ENCODE measurements around the gene KLRK1. TPM values are rescaled to one million over a fixed set of nuclear protein-coding genes. Genes with fewer than 3 reads are reported as not detected.
"Not testable (repeated sequence)": the region's sequence is repeated elsewhere in the genome, so short reads cannot be mapped to it uniquely, and the experiment has no call there.

Gene KLRK1
- 12.8 TPM for total RNA-seq

DNA sequence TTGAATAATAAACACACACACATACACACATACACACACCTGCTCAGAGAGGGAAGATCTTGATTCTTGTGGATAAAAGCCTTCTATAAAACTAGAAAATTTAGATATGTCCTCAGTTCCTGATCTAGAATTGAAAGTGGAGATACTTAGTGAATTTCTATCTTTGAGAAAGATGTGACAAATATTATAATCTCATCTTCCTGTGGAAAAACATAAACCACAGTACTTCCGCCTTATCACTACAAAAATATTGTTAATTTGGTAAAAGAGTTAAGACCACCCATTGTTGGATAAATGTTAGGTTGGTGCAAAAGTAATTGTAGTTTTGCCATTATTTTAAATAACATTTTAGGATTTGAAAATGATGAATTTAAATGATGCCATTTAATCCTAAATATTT is at the start of gene KLRK1:
Gene KLRK1 (minus strand): TSS at position 138 of the 400 bp plus-strand sequence. CDS start 1,231 bp downstream, outside the sequence.
- Histone ChIP-seq H3K9me3 (no peaks in the 10 kb centered on the region), H3K4me1 (no peaks in the 10 kb centered on the region), H3K27ac (no peak within 1 kb of the TSS), H3K36me3 (no peaks in the 10 kb centered on the region), H3K4me3 (no peak within 1 kb of the TSS), H3K27me3 (no peaks in the 10 kb centered on the region)
- DNase-seq (ENCODE audit: extremely low spot score in 2 of 2): no peak
- TF ChIP-seq, protein P1, sequence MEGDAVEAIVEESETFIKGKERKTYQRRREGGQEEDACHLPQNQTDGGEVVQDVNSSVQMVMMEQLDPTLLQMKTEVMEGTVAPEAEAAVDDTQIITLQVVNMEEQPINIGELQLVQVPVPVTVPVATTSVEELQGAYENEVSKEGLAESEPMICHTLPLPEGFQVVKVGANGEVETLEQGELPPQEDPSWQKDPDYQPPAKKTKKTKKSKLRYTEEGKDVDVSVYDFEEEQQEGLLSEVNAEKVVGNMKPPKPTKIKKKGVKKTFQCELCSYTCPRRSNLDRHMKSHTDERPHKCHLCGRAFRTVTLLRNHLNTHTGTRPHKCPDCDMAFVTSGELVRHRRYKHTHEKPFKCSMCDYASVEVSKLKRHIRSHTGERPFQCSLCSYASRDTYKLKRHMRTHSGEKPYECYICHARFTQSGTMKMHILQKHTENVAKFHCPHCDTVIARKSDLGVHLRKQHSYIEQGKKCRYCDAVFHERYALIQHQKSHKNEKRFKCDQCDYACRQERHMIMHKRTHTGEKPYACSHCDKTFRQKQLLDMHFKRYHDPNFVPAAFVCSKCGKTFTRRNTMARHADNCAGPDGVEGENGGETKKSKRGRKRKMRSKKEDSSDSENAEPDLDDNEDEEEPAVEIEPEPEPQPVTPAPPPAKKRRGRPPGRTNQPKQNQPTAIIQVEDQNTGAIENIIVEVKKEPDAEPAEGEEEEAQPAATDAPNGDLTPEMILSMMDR (IDR thresholded peaks at IDR 0.05): no peak
- TF ChIP-seq POLR2AphosphoS5 (IDR thresholded peaks at IDR 0.05; ENCODE audit: insufficient read depth in 1 of 2, low read depth in 1 of 2): no peak
- TF ChIP-seq POLR2A (IDR thresholded peaks at IDR 0.05): no peak
- intact Hi-C loops (cut with DNase I): no loop called here

DNA sequence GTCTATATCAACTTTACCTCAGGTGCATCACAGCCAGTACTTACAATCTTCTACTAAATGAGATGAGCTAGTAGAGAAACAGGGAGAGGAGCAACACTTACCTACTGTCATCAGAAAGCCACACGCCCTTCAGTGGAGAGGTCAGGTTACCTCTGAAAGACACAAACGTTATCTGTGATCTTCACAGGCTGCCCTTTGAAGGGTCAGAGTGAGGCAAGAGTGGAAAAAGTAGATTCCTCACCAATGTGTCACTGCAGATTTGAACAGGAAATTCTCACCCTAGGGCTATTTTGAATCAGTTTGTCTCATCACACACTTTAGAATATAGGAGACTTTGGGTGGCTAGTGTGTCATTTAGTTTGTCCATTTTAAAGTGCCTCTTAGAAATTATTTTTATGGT is 47.8 kb upstream of the KLRK1 start:
- H3K4me3 ChIP-seq; H3K36me3 ChIP-seq; DNase-seq (ENCODE audit: extremely low spot score in 2 of 2); H3K4me1 ChIP-seq; H3K27me3 ChIP-seq; H3K27ac ChIP-seq; H3K9me3 ChIP-seq; intact Hi-C loops (cut with DNase I): not testable (repeated sequence)

DNA sequence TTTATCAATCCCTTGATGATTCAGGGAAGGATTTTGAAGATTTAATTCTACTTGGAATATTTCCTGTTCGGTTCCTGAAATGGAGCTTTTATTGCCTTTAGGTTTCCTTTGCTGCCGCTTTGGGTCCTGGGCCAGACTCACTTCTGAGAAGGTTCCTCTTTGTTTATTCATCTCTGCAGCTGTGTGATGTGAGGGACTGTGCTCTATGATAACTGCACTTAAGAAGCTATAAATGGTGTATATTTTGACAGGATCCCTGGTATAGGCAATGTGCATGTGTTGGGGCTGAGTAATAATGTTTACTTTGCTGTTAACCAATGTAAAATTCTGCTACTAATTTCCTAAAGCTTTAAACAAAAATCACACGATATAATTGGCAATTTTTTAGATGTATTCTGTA is 46.0 kb upstream of the KLRK1 start, which contains the start of gene KLRC2:
Gene KLRC2 (minus strand): TSS at position 195 of the 400 bp plus-strand sequence. CDS start 24 bp downstream, at position 171.
- DNase-seq (ENCODE audit: extremely low spot score in 2 of 2); H3K36me3 ChIP-seq; H3K27ac ChIP-seq; H3K9me3 ChIP-seq; H3K4me3 ChIP-seq; intact Hi-C loops (cut with DNase I); H3K4me1 ChIP-seq; H3K27me3 ChIP-seq: not testable (repeated sequence)

DNA sequence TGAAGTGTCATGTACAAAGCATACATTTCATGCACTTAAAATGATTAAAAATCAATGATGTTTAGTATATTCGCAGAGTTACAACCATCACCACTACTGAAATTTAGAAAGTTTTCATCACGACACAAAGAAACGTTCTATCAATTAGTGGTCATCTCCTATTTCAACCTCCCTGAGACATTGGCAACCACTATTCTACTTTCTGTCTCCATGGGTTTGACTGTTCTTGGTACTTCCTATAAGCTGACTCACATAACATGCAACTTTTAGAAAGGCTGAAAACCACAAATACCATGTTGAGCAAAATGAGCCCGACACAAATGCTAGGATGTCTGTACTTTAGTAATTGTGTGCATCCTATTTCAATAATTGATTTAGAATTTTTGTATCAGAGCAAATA is 40.8 kb upstream of the KLRK1 start:
- DNase-seq (ENCODE audit: extremely low spot score in 2 of 2); H3K36me3 ChIP-seq; H3K9me3 ChIP-seq; H3K27me3 ChIP-seq; H3K4me3 ChIP-seq; H3K27ac ChIP-seq; H3K4me1 ChIP-seq; intact Hi-C loops (cut with DNase I): not testable (repeated sequence)

DNA sequence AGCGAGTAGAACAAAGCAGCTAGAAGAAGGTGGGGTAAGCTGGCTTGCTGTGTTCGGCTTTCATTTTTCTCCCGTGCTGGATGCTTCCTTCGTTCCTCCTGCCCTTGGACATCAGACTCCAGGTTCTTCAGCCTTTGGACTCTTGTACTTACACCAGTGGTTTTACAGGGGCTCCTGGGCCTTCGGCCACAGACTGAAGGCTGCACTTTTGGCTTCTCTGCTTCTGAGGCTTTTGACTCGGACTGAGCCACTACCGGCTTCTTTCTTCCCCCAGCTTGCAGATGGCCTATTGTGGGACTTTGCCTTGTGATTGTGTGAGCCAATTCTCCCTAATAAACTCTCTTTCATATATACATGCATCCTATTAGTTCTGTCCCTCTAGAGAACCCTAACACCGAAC is 36.1 kb upstream of the KLRK1 start:
- not testable (repeated sequence) for H3K9me3 ChIP-seq, H3K36me3 ChIP-seq

DNA sequence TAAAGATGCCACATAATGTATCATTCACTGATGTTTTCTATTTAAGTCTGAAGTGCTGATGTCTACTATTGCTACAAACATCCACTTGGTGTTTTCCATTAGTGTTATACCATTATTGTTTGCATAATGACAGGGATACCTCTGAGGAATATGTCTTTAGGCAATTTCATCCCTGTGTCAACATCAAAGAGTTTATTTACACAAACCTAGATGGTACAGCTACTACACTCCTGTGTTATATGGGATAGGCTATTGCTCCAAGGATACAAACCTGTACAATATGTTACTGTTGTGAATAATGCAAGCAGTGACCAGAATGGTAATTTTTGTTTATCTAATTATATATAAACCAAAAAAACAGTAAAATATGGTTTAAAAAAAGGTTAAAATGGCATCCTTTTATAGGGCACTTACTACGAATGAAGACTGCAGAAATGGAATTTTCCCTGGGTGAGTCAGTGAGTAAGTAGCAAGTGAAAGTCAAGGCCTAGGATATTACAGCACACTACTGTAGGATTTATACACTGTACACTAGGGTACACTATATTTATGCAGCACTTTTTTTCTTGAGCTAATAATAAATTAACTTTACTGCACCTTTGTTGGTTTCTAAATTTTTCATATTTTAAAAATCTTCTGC is 34.5 kb upstream of the KLRK1 start:
- H3K27me3 ChIP-seq; H3K36me3 ChIP-seq; H3K4me1 ChIP-seq; H3K9me3 ChIP-seq; intact Hi-C loops (cut with DNase I); H3K27ac ChIP-seq; DNase-seq (ENCODE audit: extremely low spot score in 2 of 2); H3K4me3 ChIP-seq: not testable (repeated sequence)

More for the DNA sequence above, 36.1 kb upstream of the KLRK1 start:
- H3K4me3 ChIP-seq; H3K27me3 ChIP-seq; intact Hi-C loops (cut with DNase I); H3K27ac ChIP-seq; DNase-seq (ENCODE audit: extremely low spot score in 2 of 2); H3K4me1 ChIP-seq: not testable (repeated sequence)

DNA sequence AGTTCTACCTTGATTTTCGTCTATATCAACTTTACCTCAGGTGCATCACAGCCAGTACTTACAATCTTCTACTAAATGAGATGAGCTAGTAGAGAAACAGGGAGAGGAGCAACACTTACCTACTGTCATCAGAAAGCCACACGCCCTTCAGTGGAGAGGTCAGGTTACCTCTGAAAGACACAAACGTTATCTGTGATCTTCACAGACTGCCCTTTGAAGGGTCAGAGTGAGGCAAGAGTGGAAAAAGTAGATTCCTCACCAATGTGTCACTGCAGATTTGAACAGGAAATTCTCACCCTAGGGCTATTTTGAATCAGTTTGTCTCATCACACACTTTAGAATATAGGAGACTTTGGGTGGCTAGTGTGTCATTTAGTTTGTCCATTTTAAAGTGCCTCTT is 32.3 kb upstream of the KLRK1 start:
- H3K4me3 ChIP-seq; H3K4me1 ChIP-seq; H3K36me3 ChIP-seq; H3K9me3 ChIP-seq; H3K27me3 ChIP-seq; DNase-seq (ENCODE audit: extremely low spot score in 2 of 2); intact Hi-C loops (cut with DNase I); H3K27ac ChIP-seq: not testable (repeated sequence)

DNA sequence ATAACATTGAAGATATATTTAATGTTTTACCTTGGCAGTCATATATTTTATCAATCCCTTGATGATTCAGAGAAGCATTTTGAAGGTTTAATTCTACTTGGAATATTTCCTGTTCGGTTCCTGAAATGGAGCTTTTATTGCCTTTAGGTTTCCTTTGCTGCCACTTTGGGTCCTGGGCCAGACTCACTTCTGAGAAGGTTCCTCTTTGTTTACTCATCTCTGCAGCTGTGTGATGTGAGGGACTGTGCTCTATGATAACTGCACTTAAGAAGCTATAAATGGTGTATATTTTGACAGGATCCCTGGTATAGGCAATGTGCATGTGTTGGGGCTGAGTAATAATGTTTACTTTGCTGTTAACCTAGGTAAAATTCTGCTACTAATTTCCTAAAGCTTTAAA is 30.5 kb upstream of the KLRK1 start, which contains the start of gene KLRC3:
Gene KLRC3 (minus strand): TSS at position 262 of the 400 bp plus-strand sequence. CDS start 45 bp downstream, at position 217.
- H3K36me3 ChIP-seq; H3K4me1 ChIP-seq; H3K27me3 ChIP-seq; DNase-seq (ENCODE audit: extremely low spot score in 2 of 2); H3K4me3 ChIP-seq; intact Hi-C loops (cut with DNase I); H3K9me3 ChIP-seq; H3K27ac ChIP-seq: not testable (repeated sequence)

DNA sequence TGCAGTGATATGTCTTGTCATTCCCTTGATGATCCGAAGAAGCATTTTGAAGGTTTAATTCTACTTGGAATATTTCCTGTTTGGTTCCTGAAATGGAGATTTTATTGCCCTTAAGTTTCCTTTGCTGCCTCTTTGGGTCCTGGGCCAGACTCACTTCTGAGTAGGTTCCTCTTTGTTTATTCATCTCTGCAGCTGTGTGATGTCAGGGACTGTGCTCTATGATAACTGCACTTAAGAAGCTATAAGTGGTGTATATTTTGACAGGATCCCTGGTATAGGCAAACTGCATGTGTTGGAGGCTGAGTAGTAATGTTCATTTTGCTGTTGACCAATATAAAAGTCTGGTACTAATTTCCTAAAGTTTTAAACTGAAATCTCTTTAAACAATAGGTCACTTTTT is 19.6 kb upstream of the KLRK1 start, which contains the start of gene KLRC4:
Gene KLRC4 (minus strand): TSS at position 366 of the 400 bp plus-strand sequence. CDS start 182 bp downstream, at position 184.
- Histone ChIP-seq H3K4me1 (no peaks in the 10 kb centered on the region), H3K9me3 (no peaks in the 10 kb centered on the region), H3K27me3 (no peaks in the 10 kb centered on the region), H3K27ac (no peak within 1 kb of the TSS), H3K4me3 (no peak within 1 kb of the TSS), H3K36me3 (no peaks in the 10 kb centered on the region)
- TF ChIP-seq, protein P1 (IDR thresholded peaks at IDR 0.05): no peak
- TF ChIP-seq POLR2AphosphoS5 (IDR thresholded peaks at IDR 0.05; ENCODE audit: insufficient read depth in 1 of 2, low read depth in 1 of 2): no peak
- TF ChIP-seq POLR2A (IDR thresholded peaks at IDR 0.05): no peak
- no peak for DNase-seq (ENCODE audit: extremely low spot score in 2 of 2)
- intact Hi-C loops (cut with DNase I): no loop called here

Data from vagina (tissue), 2 donors.